SK-N-SH treated with all-trans-retinoic acid at 6 μM for 48 hours (cell line): ENCODE data around the gene PIH1D1.
A peak's percentile ranks its signal among the peaks of the same experiment; 100 is the strongest.

Experiments used
- ATAC-seq: fragments of 200-7000 bp; cut with Tn5 transposase; 3 replicates; pipeline ENCODE4 v1.9.1; 2020; ENCODE audit warnings: mild to moderate bottlenecking, moderate library complexity
- ARNTL ChIP-seq: fragments of 450-650 bp; formaldehyde crosslinking; IDR thresholded peaks from 2 replicates; pipeline ENCODE4 v1.5.0; 2020; ENCODE audit warnings: low read depth, mild to moderate bottlenecking, moderate library complexity, borderline replicate concordance
- BACH2 ChIP-seq: fragments of 250-450 bp; sonication (Bioruptor Pico); IDR thresholded peaks from 2 replicates; pipeline ENCODE4 v1.9.0; 2021; ENCODE audit warnings: mild to moderate bottlenecking, borderline replicate concordance
- CSDC2 ChIP-seq: fragments of 250-450 bp; sonication (Bioruptor Pico); IDR thresholded peaks from 2 replicates; pipeline ENCODE4 v1.5.0; 2020; ENCODE audit warnings: mild to moderate bottlenecking, moderate library complexity
- ESRRG ChIP-seq: fragments of 250-450 bp; sonication (Bioruptor Pico); IDR thresholded peaks from 2 replicates; pipeline ENCODE4 v1.6.1; 2021; ENCODE audit warnings: mild to moderate bottlenecking
- GLIS3 ChIP-seq: fragments of 250-450 bp; sonication (Bioruptor Pico); IDR thresholded peaks from 2 replicates; pipeline ENCODE4 v1.5.0; 2020; ENCODE audit warnings: mild to moderate bottlenecking, moderate library complexity
- ISL1 ChIP-seq: fragments of 250-450 bp; sonication (Bioruptor Pico); IDR thresholded peaks from 2 replicates; pipeline ENCODE4 v2.1.2; 2022; ENCODE audit warnings: mild to moderate bottlenecking, moderate library complexity
- OSR1 ChIP-seq: fragments of 250-450 bp; sonication (Bioruptor Pico); IDR thresholded peaks from 2 replicates; pipeline ENCODE4 v1.8.0; 2022; ENCODE audit warnings: moderate library complexity, mild to moderate bottlenecking, inconsistent platforms
- PATZ1 ChIP-seq: fragments of 250-450 bp; sonication (Bioruptor Pico); IDR thresholded peaks from 2 replicates; pipeline ENCODE4 v1.8.0; 2020; ENCODE audit warnings: mild to moderate bottlenecking, moderate library complexity, borderline replicate concordance
- POU6F1 ChIP-seq: fragments of 250-450 bp; sonication (Bioruptor Pico); IDR thresholded peaks from 2 replicates; pipeline ENCODE4 v1.8.0; 2021; ENCODE audit warnings: low read depth, mild to moderate bottlenecking, moderate library complexity, borderline replicate concordance
- PPARA ChIP-seq: fragments of 250-450 bp; sonication (Bioruptor Pico); IDR thresholded peaks from 2 replicates; pipeline ENCODE4 v1.5.0; 2020; ENCODE audit warnings: mild to moderate bottlenecking, borderline replicate concordance
- RARB ChIP-seq: fragments of 250-450 bp; sonication (Bioruptor Pico); IDR thresholded peaks from 2 replicates; pipeline ENCODE4 v1.8.0; 2021; ENCODE audit warnings: mild to moderate bottlenecking, moderate library complexity
- SNAI2 ChIP-seq: fragments of 250-450 bp; sonication (Bioruptor Pico); IDR thresholded peaks from 2 replicates; pipeline ENCODE4 v1.5.0; 2020; ENCODE audit warnings: mild to moderate bottlenecking, moderate library complexity
- TCF4 ChIP-seq: fragments of 250-450 bp; sonication (Bioruptor Pico); IDR thresholded peaks from 2 replicates; pipeline ENCODE4 v1.8.0; 2021; ENCODE audit warnings: mild to moderate bottlenecking, moderate library complexity, borderline replicate concordance
- TOX ChIP-seq: fragments of 250-450 bp; sonication (Bioruptor Pico); IDR thresholded peaks from 2 replicates; pipeline ENCODE4 v1.8.0; 2021; ENCODE audit warnings: mild to moderate bottlenecking, moderate library complexity, borderline replicate concordance
- ZC3H10 ChIP-seq: fragments of 250-450 bp; sonication (Bioruptor Pico); IDR thresholded peaks from 2 replicates; pipeline ENCODE4 v1.5.1; 2021; ENCODE audit warnings: mild to moderate bottlenecking, moderate library complexity
- ZFP3 ChIP-seq: fragments of 250-450 bp; sonication (Bioruptor Pico); IDR thresholded peaks from 2 replicates; pipeline ENCODE4 v1.5.0; 2020; ENCODE audit warnings: mild to moderate bottlenecking, moderate library complexity
- ZFP30 ChIP-seq: fragments of 450-650 bp; formaldehyde crosslinking; IDR thresholded peaks from 2 replicates; pipeline ENCODE4 v1.5.0; 2022; ENCODE audit warnings: mild to moderate bottlenecking, moderate library complexity
- ZNF565 ChIP-seq: fragments of 450-650 bp; formaldehyde crosslinking; conservative IDR thresholded peaks from 2 replicates; pipeline ENCODE4 v1.5.0; 2020; ENCODE audit warnings: low read depth, mild to moderate bottlenecking, moderate library complexity
- ZNF8 ChIP-seq: fragments of 450-650 bp; formaldehyde crosslinking; IDR thresholded peaks from 2 replicates; pipeline ENCODE4 v1.5.0; 2020; ENCODE audit warnings: mild to moderate bottlenecking, moderate library complexity
- TF ChIP-seq, protein P1 (sequence below): fragments of 250-450 bp; sonication (Bioruptor Pico); IDR thresholded peaks from 2 replicates; pipeline ENCODE4 v1.5.1; 2021; ENCODE audit warnings: mild to moderate bottlenecking, moderate library complexity
- TF ChIP-seq, protein P2 (sequence below): fragments of 250-450 bp; sonication (Bioruptor Pico); IDR thresholded peaks from 2 replicates; pipeline ENCODE4 v1.5.1; 2020; ENCODE audit warnings: low read depth, mild to moderate bottlenecking, moderate library complexity
- TF ChIP-seq, protein P3 (sequence below): fragments of 250-450 bp; sonication (Bioruptor Pico); IDR thresholded peaks from 2 replicates; pipeline ENCODE4 v1.5.0; 2020; ENCODE audit warnings: mild to moderate bottlenecking, moderate library complexity

PIH1D1 gene

DNA sequence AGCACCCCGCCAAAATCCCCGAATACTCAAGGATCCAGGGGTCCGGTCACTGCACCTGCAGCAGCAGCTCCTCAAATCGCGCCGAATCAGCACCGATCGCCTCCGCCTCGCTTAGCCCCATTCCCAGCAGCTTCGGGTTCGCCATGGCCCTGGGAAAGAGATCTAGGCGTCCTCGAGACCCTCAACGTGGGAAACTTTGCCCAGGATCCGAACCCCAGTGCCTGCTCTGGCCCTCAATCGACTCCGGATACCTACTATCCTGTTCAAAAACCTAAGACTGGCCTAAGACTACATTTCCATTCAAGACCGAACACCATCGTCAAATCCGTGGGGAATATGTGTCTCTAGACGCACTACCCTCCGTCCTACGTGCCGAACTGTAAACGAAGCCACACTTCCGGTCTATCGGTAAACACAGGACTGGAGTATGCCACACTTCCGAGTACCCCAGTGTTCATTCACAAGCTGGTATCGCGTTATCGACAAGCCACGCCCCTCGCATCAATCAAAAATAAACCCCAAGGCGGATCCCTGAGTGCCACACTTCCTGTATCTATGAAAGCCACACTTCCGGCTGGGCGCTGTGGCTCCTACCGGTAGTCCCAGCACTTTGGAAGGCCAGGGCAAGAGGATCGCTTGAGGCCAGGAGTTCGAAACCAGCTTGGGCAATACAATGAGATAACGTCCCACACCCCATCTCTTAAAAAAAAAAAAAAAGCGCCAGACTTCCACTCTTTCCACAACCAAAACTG, at the start of gene PIH1D1:
PIH1D1 (minus strand) TSS at position 385 of the 752 bp plus-strand sequence; CDS start at position 145, 240 bp downstream.
- peak; percentile 84 for ATAC-seq
- TF ChIP-seq SNAI2 (CRISPR knock-in tag) (no peak), ZFP30 (CRISPR knock-in tag) (no peak), ZC3H10 (CRISPR knock-in tag) (no peak)
- TF ChIP-seq, protein P1, sequence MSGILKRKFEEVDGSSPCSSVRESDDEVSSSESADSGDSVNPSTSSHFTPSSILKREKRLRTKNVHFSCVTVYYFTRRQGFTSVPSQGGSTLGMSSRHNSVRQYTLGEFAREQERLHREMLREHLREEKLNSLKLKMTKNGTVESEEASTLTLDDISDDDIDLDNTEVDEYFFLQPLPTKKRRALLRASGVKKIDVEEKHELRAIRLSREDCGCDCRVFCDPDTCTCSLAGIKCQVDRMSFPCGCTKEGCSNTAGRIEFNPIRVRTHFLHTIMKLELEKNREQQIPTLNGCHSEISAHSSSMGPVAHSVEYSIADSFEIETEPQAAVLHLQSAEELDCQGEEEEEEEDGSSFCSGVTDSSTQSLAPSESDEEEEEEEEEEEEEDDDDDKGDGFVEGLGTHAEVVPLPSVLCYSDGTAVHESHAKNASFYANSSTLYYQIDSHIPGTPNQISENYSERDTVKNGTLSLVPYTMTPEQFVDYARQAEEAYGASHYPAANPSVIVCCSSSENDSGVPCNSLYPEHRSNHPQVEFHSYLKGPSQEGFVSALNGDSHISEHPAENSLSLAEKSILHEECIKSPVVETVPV (CRISPR knock-in tag) = no peak

GRCh38 chr19:49499030-49499670, 47.5 kb upstream of the PIH1D1 start:
- no peak for ATAC-seq
- TF ChIP-seq PATZ1 (CRISPR knock-in tag) = no peak
- TF ChIP-seq CSDC2 = no peak
- no peak for TF ChIP-seq TOX (CRISPR knock-in tag)
- TF ChIP-seq, protein P2, sequence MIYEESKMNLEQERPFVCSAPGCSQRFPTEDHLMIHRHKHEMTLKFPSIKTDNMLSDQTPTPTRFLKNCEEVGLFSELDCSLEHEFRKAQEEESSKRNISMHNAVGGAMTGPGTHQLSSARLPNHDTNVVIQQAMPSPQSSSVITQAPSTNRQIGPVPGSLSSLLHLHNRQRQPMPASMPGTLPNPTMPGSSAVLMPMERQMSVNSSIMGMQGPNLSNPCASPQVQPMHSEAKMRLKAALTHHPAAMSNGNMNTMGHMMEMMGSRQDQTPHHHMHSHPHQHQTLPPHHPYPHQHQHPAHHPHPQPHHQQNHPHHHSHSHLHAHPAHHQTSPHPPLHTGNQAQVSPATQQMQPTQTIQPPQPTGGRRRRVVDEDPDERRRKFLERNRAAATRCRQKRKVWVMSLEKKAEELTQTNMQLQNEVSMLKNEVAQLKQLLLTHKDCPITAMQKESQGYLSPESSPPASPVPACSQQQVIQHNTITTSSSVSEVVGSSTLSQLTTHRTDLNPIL = no peak
- TF ChIP-seq ZFP30 (CRISPR knock-in tag) = no peak
- TF ChIP-seq ESRRG (CRISPR knock-in tag) = no peak
- no peak for TF ChIP-seq OSR1
- TF ChIP-seq ZC3H10 (CRISPR knock-in tag) = no peak
- no peak for TF ChIP-seq ZNF8 (CRISPR knock-in tag)
- no peak for TF ChIP-seq PPARA (CRISPR knock-in tag)
- TF ChIP-seq RARB (CRISPR knock-in tag) = no peak
- TF ChIP-seq, protein P1 (CRISPR knock-in tag) = no peak
- no peak for TF ChIP-seq GLIS3 (CRISPR knock-in tag)
- TF ChIP-seq, protein P3, sequence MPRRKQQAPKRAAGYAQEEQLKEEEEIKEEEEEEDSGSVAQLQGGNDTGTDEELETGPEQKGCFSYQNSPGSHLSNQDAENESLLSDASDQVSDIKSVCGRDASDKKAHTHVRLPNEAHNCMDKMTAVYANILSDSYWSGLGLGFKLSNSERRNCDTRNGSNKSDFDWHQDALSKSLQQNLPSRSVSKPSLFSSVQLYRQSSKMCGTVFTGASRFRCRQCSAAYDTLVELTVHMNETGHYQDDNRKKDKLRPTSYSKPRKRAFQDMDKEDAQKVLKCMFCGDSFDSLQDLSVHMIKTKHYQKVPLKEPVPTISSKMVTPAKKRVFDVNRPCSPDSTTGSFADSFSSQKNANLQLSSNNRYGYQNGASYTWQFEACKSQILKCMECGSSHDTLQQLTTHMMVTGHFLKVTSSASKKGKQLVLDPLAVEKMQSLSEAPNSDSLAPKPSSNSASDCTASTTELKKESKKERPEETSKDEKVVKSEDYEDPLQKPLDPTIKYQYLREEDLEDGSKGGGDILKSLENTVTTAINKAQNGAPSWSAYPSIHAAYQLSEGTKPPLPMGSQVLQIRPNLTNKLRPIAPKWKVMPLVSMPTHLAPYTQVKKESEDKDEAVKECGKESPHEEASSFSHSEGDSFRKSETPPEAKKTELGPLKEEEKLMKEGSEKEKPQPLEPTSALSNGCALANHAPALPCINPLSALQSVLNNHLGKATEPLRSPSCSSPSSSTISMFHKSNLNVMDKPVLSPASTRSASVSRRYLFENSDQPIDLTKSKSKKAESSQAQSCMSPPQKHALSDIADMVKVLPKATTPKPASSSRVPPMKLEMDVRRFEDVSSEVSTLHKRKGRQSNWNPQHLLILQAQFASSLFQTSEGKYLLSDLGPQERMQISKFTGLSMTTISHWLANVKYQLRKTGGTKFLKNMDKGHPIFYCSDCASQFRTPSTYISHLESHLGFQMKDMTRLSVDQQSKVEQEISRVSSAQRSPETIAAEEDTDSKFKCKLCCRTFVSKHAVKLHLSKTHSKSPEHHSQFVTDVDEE (CRISPR knock-in tag) = no peak
- TF ChIP-seq TCF4 = no peak
- no peak for TF ChIP-seq SNAI2 (CRISPR knock-in tag)
- no peak for TF ChIP-seq ISL1 (CRISPR knock-in tag)

GRCh38 chr19:49498475-49498874, 46.9 kb upstream of the PIH1D1 start:
- ATAC-seq = no peak
- TF ChIP-seq OSR1 (no peak), ISL1 (CRISPR knock-in tag) (no peak), CSDC2 (no peak), BACH2 (CRISPR knock-in tag) (no peak), ARNTL (CRISPR knock-in tag) (no peak), ZFP3 (CRISPR knock-in tag) (no peak), PPARA (CRISPR knock-in tag) (no peak), ZNF565 (CRISPR knock-in tag) (no peak), TCF4 (no peak), GLIS3 (CRISPR knock-in tag) (no peak), RARB (CRISPR knock-in tag) (no peak), POU6F1 (CRISPR knock-in tag) (no peak), ZC3H10 (CRISPR knock-in tag) (no peak), SNAI2 (CRISPR knock-in tag) (no peak)
- TF ChIP-seq, protein P2 = no peak
- TF ChIP-seq, protein P1 (CRISPR knock-in tag) = no peak
